Measurements from ENCODE around the gene GPATCH8. TPM values are rescaled to one million over a fixed set of nuclear protein-coding genes. Genes with fewer than 3 reads are reported as not detected.
A peak's percentile ranks its signal among the peaks of the same experiment; 100 is the strongest.

The GPATCH8 gene
- total RNA-seq, 1 experiment from 2014 or later: 22.7 TPM

- H3K36me3 ChIP-seq (ENCODE audit: low read depth, low read length): no peaks in the 10 kb centered on the region
- intact Hi-C loops (cut with micrococcal nuclease): no loop called here
- H3K9me2 ChIP-seq (replicated peaks; ENCODE audit: low read length): no peaks in the 10 kb centered on the region
- ChIA-PET CTCF (no interaction called here), POLR2A (ENCODE audit: unreplicated experiment) (no interaction called here)
- H3K27ac ChIP-seq (ENCODE audit: low read length): no peak overlapping the region
- BruUV-seq (replicated peaks): no TSS peak
- H3K27me3 ChIP-seq (ENCODE audit: low read length): no peaks in the 10 kb centered on the region
- DNase-seq (no peak), ATAC-seq (no peak)
- no peak overlapping the region for H3K4me3 ChIP-seq (ENCODE audit: low read length)
- no peaks in the 10 kb centered on the region for H3F3A ChIP-seq (ENCODE audit: low read length, unreplicated experiment)
- peak overlapping the region; percentile 47 for H2AFZ ChIP-seq (ENCODE audit: low read length)
- no peaks in the 10 kb centered on the region for H4K20me1 ChIP-seq (ENCODE audit: low read length)
- no peaks in the 10 kb centered on the region for H3K9me3 ChIP-seq (ENCODE audit: low read length)
- H3K79me2 ChIP-seq (ENCODE audit: low read length): no peaks in the 10 kb centered on the region
- no peak overlapping the region for H3K4me2 ChIP-seq (ENCODE audit: low read length)
- no peak overlapping the region for H3K9ac ChIP-seq (ENCODE audit: low read length)
- TF ChIP-seq, protein P1, sequence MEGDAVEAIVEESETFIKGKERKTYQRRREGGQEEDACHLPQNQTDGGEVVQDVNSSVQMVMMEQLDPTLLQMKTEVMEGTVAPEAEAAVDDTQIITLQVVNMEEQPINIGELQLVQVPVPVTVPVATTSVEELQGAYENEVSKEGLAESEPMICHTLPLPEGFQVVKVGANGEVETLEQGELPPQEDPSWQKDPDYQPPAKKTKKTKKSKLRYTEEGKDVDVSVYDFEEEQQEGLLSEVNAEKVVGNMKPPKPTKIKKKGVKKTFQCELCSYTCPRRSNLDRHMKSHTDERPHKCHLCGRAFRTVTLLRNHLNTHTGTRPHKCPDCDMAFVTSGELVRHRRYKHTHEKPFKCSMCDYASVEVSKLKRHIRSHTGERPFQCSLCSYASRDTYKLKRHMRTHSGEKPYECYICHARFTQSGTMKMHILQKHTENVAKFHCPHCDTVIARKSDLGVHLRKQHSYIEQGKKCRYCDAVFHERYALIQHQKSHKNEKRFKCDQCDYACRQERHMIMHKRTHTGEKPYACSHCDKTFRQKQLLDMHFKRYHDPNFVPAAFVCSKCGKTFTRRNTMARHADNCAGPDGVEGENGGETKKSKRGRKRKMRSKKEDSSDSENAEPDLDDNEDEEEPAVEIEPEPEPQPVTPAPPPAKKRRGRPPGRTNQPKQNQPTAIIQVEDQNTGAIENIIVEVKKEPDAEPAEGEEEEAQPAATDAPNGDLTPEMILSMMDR (conservative IDR thresholded peaks at IDR 0.05; ENCODE audit: low read depth, low read length): no peak
- TF ChIP-seq EZH2 (IDR thresholded peaks at IDR 0.05; ENCODE audit: low read length, unreplicated experiment) (no peak), EZH2phosphoT487 (IDR thresholded peaks at IDR 0.05; ENCODE audit: borderline replicate concordance, low read length) (no peak)
- H3K4me1 ChIP-seq (ENCODE audit: insufficient read depth, low read length): peaks cover 9% of the 10 kb centered on the region; the same call in 1 of the 2 replicates
Observed at GRCh38 chr17:44536090-44536953, 33.1 kb upstream of the GPATCH8 start.

- no peaks in the 10 kb centered on the region for H3K36me3 ChIP-seq (ENCODE audit: low read depth, low read length)
- peaks cover 12% of the 10 kb centered on the region; the same call in 1 of the 2 replicates for H3K4me1 ChIP-seq (ENCODE audit: insufficient read depth, low read length)
- ChIA-PET CTCF (interaction anchor here (0.5 to 0.6 kb wide), 5 partner anchors 11 to 101 kb away, joined by 3 to 7 read pairs (median 5); partner anchors contain the start of gene FZD2), POLR2A (ENCODE audit: unreplicated experiment) (interaction anchor here (0.6 kb wide), 1 partner anchor 35 kb away, joined by 3 read pairs; no protein-coding TSS in a partner anchor)
- H3K4me2 ChIP-seq (ENCODE audit: low read length): peak overlapping the region; percentile 24
- peak; percentile 94 for DNase-seq
- no peaks in the 10 kb centered on the region for H3K27me3 ChIP-seq (ENCODE audit: low read length)
- H3F3A ChIP-seq (ENCODE audit: low read length, unreplicated experiment): no peaks in the 10 kb centered on the region
- H3K27ac ChIP-seq (ENCODE audit: low read length): no peak overlapping the region
- intact Hi-C loops (cut with micrococcal nuclease): loop anchor here (1.0 to 2.0 kb wide), 3 partner anchors 23 to 139 kb away; partner anchors contain the start of gene FZD2
- H3K79me2 ChIP-seq (ENCODE audit: low read length): no peaks in the 10 kb centered on the region
- no peaks in the 10 kb centered on the region for H3K9me2 ChIP-seq (replicated peaks; ENCODE audit: low read length)
- BruUV-seq (replicated peaks): no TSS peak
- H4K20me1 ChIP-seq (ENCODE audit: low read length): no peaks in the 10 kb centered on the region
- H3K9ac ChIP-seq (ENCODE audit: low read length): no peak overlapping the region
- no peak for TF ChIP-seq EZH2 (IDR thresholded peaks at IDR 0.05; ENCODE audit: low read length, unreplicated experiment)
- TF ChIP-seq, protein P1 (conservative IDR thresholded peaks at IDR 0.05; ENCODE audit: low read depth, low read length): peak; percentile 99
- H2AFZ ChIP-seq (ENCODE audit: low read length): peak overlapping the region; percentile 85
- no peaks in the 10 kb centered on the region for H3K9me3 ChIP-seq (ENCODE audit: low read length)
- no peak overlapping the region for H3K4me3 ChIP-seq (ENCODE audit: low read length)
- peak; percentile 90 for ATAC-seq
Observed at GRCh38 chr17:44533533-44534246, 30.5 kb upstream of the GPATCH8 start.

All from PC-3 (cell line).